ENCODE results near the gene CIROP. TPM values are rescaled to one million over a fixed set of nuclear protein-coding genes. Genes with fewer than 3 reads are reported as not detected.

CIROP gene
- total and polyA plus RNA-seq, 9 of the 15 experiments (the other 6 are each of a cell fraction or from before 2014, with no cell fraction given): not detected

GRCh38 chr14:23054000-23054811 is 50.6 kb downstream of the CIROP start (continued):
- TF ChIP-seq, protein P1, sequence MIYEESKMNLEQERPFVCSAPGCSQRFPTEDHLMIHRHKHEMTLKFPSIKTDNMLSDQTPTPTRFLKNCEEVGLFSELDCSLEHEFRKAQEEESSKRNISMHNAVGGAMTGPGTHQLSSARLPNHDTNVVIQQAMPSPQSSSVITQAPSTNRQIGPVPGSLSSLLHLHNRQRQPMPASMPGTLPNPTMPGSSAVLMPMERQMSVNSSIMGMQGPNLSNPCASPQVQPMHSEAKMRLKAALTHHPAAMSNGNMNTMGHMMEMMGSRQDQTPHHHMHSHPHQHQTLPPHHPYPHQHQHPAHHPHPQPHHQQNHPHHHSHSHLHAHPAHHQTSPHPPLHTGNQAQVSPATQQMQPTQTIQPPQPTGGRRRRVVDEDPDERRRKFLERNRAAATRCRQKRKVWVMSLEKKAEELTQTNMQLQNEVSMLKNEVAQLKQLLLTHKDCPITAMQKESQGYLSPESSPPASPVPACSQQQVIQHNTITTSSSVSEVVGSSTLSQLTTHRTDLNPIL (CRISPR knock-in tag; IDR thresholded peaks at IDR 0.05): no peak
- TF ChIP-seq CC2D1A (IDR thresholded peaks at IDR 0.05) (peak; percentile 64; the same call in 1 of the 2 replicates), MYC (IDR thresholded peaks at IDR 0.05; ENCODE audit: low read depth, low read length) (peak; percentile 42; the same call in 1 of the 2 replicates), MYC (CRISPR knock-in tag; IDR thresholded peaks at IDR 0.05; ENCODE audit: borderline replicate concordance, low read depth) (no peak), ESRRB (CRISPR knock-in tag; IDR thresholded peaks at IDR 0.05; ENCODE audit: borderline replicate concordance) (no peak), KLF6 (CRISPR knock-in tag; IDR thresholded peaks at IDR 0.05; ENCODE audit: borderline replicate concordance) (no peak), NFIC (IDR thresholded peaks at IDR 0.05) (peak; percentile 75), XRCC5 (IDR thresholded peaks at IDR 0.05; ENCODE audit: low read depth, low read length) (no peak), ZNF589 (CRISPR knock-in tag; IDR thresholded peaks at IDR 0.05; ENCODE audit: low read depth) (no peak), SUPT5H (IDR thresholded peaks at IDR 0.05) (no peak), ARID2 (IDR thresholded peaks at IDR 0.05) (peak; percentile 60; the same call in 1 of the 2 replicates), STAG1 (CRISPR knock-in tag; IDR thresholded peaks at IDR 0.05; ENCODE audit: borderline replicate concordance) (peak; percentile 51; the same call in 1 of the 2 replicates)
- TF ChIP-seq, protein P2, sequence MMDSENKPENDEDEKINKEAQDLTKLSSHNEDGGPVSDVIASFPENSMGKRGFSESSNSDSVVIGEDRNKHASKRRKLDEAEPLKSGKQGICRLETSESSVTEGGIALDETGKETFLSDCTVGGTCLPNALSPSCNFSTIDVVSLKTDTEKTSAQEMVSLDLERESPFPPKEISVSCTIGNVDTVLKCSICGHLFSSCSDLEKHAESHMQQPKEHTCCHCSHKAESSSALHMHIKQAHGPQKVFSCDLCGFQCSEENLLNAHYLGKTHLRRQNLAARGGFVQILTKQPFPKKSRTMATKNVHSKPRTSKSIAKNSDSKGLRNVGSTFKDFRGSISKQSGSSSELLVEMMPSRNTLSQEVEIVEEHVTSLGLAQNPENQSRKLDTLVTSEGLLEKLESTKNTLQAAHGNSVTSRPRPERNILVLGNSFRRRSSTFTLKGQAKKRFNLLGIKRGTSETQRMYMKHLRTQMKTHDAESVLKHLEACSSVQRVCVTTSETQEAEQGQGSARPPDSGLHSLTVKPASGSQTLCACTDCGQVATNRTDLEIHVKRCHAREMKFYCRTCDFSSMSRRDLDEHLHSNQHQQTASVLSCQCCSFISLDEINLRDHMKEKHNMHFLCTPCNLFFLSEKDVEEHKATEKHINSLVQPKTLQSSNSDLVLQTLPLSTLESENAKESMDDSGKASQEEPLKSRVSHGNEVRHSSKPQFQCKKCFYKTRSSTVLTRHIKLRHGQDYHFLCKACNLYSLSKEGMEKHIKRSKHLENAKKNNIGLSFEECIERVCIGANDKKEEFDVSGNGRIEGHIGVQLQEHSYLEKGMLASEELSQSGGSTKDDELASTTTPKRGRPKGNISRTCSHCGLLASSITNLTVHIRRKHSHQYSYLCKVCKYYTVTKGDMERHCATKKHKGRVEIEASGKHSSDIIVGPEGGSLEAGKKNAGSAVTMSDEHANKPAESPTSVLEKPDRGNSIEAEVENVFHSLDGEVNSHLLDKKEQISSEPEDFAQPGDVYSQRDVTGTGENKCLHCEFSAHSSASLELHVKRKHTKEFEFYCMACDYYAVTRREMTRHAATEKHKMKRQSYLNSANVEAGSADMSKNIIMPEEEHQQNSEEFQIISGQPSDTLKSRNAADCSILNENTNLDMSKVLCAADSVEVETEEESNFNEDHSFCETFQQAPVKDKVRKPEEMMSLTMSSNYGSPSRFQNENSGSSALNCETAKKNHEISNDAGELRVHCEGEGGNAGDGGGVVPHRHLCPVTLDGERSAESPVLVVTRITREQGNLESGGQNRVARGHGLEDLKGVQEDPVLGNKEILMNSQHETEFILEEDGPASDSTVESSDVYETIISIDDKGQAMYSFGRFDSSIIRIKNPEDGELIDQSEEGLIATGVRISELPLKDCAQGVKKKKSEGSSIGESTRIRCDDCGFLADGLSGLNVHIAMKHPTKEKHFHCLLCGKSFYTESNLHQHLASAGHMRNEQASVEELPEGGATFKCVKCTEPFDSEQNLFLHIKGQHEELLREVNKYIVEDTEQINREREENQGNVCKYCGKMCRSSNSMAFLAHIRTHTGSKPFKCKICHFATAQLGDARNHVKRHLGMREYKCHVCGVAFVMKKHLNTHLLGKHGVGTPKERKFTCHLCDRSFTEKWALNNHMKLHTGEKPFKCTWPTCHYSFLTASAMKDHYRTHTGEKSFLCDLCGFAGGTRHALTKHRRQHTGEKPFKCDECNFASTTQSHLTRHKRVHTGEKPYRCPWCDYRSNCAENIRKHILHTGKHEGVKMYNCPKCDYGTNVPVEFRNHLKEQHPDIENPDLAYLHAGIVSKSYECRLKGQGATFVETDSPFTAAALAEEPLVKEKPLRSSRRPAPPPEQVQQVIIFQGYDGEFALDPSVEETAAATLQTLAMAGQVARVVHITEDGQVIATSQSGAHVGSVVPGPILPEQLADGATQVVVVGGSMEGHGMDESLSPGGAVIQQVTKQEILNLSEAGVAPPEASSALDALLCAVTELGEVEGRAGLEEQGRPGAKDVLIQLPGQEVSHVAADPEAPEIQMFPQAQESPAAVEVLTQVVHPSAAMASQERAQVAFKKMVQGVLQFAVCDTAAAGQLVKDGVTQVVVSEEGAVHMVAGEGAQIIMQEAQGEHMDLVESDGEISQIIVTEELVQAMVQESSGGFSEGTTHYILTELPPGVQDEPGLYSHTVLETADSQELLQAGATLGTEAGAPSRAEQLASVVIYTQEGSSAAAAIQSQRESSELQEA (IDR thresholded peaks at IDR 0.05; ENCODE audit: low read depth): no peak
- TF ChIP-seq, protein P3, sequence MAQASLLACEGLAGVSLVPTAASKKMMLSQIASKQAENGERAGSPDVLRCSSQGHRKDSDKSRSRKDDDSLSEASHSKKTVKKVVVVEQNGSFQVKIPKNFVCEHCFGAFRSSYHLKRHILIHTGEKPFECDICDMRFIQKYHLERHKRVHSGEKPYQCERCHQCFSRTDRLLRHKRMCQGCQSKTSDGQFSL (CRISPR knock-in tag; IDR thresholded peaks at IDR 0.05): peak; percentile 72; the same call in 1 of the 2 replicates
- TF ChIP-seq, protein P3 (tag; IDR thresholded peaks at IDR 0.05): no peak
- TF ChIP-seq, protein P4, sequence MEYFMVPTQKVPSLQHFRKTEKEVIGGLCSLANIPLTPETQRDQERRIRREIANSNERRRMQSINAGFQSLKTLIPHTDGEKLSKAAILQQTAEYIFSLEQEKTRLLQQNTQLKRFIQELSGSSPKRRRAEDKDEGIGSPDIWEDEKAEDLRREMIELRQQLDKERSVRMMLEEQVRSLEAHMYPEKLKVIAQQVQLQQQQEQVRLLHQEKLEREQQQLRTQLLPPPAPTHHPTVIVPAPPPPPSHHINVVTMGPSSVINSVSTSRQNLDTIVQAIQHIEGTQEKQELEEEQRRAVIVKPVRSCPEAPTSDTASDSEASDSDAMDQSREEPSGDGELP (CRISPR knock-in tag; IDR thresholded peaks at IDR 0.05; ENCODE audit: borderline replicate concordance): peak; percentile 42; the same call in 1 of the 2 replicates

All from K562 (cell line).